Activated gamma-delta T cell treated with anti-CD3 and anti-CD28 coated beads, Interleukin-2, amount 50 U/mL, for 16 hours (primary cell): ENCODE results near the gene U2AF1.
"Not testable (repeated sequence)": the region's sequence is repeated elsewhere in the genome, so short reads cannot be mapped to it uniquely, and the experiment has no call there.

Experiments used
- DNase-seq: peaks from one replicate; pipeline ENCODE4 v3.0.0-alpha.2; 2020; ENCODE audit warnings: low read depth

U2AF1 gene

GRCh38 chr21:43106965-43107793 lies at the start of gene U2AF1:
Gene U2AF1, minus strand, starts transcription at chr21:43107570. Its CDS starts 76 bp downstream, at chr21:43107494.
- not testable (repeated sequence) for DNase-seq

GRCh38 chr21:43153601-43154000 lies 46.2 kb upstream of the U2AF1 start:
- DNase-seq: not testable (repeated sequence)

DNA sequence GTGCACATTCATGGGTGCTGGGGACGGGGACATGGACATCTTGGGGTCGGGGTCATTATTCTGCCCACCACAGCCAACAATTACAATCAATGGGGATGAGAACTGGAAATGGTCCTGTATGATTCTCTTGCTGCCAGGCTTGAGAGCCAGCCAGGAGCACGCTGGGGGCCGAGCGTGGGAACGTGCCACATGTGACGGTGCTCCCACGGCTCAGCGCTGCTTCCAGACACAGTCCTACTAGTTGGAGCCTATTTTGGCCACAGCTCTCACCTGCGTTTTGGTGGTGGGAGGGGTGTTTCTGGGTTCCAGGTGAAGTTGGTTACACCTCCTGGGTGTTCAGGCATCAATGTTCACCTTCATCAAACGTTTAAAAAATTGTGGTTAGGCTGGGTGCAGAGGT lies 42.0 kb upstream of the U2AF1 start:
- DNase-seq: not testable (repeated sequence)

DNA sequence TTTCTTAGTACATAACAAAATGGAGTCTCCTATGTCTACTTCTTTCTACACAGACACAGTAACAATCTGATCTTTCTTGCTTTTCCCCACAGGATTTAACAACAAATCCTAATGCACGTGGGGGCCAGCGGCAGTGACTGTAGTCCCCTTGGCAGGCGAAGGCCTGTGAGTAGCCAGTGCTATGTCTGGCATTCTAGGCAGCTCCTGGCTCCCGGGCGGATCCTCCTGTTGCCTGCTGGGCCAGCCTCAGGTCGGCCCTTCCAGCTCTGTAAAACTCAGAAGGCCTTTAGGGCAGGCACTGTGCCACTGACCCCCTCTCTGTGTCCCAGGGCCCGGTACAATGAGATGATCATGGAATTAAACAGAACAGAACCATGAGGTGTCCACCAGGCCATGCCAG lies 40.6 kb upstream of the U2AF1 start:
- DNase-seq: not testable (repeated sequence)

DNA sequence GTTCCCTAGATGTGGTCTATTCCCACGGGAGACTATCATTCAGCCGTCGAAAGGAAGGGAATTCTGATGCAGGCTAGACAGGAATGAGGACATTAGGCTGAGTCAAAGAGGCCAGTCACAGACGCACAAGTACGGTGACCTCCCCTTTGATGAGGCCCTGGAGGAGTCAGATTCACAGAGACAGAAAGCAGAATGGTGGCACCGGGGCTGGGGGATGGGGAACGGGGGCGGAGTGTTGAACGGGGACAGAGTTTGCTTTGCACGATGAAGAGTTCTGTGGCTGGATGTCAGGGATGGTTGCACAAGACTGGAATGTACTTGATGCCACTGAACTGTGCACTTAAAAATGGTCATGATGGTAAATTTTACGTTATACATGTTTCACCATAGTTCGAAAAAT lies 39.3 kb upstream of the U2AF1 start:
- DNase-seq: not testable (repeated sequence)

DNA sequence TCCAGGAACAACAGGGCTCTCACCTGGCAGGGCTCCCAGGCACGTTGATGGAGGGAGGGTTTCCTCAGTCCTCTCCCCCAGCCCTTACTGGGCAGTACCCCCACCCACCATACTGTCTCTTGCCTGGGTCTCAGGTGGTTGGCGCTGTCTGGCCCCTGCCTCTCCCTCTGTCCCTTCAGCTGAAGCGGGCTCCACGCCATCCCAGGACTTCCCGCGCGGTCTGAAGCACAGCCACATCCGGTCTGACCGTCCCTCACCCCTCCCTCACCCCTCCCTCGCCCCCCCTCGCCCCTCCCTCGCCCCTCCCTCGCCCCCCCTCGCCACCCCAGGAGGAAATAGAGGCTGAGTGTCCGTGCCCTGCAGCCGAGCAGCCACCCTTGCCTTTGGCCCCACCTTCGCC lies 34.0 kb upstream of the U2AF1 start:
- DNase-seq: not testable (repeated sequence)

- not testable (repeated sequence) for DNase-seq
These were observed 31.6 kb upstream of the U2AF1 start for GRCh38 chr21:43138944-43139343.

DNA sequence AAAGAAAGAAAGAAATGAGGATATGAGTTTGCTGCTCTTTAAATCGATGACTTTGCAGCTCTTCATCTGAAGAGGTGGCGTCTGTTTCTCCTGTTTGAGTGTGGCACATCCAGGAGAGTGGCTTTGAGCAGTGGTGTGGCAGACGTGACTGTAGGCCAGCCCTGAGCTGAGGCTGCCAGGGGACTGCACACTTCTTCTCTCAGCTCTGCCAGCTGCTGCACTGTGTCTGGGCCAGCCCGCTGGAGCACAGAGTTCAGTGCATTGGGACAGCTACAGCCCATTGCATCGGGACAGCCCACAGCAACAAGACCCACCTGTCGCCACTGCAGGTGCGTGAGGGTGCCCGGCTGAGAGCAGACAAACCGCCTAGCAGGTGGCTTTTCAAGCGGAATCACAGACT lies 27.1 kb upstream of the U2AF1 start:
- DNase-seq: not testable (repeated sequence)

DNA sequence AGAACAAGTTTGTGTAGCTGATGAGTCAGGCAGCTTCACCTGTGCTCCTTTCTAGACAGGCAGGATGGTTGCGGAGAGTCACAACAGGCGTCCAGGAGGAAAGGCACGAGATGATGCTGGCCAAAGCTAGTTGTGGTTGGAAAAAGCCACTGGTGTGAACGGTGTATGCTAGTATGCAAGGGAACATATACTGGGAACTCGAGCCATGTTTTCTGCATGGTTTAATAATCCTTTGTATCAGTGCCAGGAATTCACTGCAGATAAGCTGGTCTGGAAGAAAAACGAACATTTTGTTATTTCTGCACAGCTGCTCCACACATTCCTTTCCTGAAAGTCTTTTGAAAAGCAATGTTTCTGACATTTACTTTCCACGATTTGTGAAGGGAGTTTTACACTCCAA lies 22.7 kb upstream of the U2AF1 start:
- not testable (repeated sequence) for DNase-seq

GRCh38 chr21:43115956-43116355 lies 8.6 kb upstream of the U2AF1 start:
- not testable (repeated sequence) for DNase-seq

GRCh38 chr21:43114483-43114882 lies 7.1 kb upstream of the U2AF1 start:
- DNase-seq: not testable (repeated sequence)

DNA sequence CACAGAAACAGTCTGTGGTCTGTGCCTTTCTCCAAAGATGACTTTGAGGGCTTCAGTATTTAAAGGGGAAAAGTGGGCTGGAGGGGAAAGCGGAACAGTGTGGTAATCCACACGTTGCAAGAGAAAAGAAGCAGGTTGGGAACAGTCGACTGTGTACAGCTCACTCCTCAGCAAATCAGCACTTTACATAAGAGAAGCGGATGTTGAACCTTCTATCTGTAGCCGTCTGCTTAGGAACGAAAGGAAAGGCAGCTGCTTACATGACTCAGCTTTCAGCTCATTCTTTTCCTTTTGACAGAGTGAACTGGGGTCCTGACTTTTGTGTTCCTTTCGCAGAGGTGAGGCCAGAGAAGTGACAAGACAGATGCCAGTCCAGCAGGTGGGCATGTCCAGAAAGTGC lies 1.6 kb upstream of the U2AF1 start:
- not testable (repeated sequence) for DNase-seq

- DNase-seq: not testable (repeated sequence)
These were observed 807 bp upstream of the U2AF1 start for GRCh38 chr21:43108177-43108576.

GRCh38 chr21:43107794-43108137 lies 396 bp upstream of the U2AF1 start:
- DNase-seq: not testable (repeated sequence)

DNA sequence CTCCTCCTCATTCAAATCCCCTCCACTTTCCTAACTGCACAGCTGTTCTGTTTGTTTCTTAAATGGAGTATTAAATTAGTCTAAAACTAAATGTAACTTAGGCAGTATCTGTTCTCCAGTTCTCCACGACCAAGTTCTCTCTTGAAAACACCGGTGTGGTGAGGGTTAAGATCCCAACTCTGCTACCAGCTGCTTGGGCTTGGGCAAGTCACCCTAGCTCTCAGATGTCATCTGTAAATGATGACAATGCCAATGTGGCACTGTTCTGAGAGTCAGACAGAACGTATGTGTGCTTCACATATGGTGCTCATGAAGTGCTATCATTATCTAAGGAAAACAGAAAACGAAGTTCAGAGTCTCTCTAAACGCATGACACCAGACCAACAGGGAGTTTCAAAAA lies 2.7 kb downstream of the U2AF1 start:
- not testable (repeated sequence) for DNase-seq

- not testable (repeated sequence) for DNase-seq
These were observed 5.1 kb downstream of the U2AF1 start for GRCh38 chr21:43102281-43102680.

DNA sequence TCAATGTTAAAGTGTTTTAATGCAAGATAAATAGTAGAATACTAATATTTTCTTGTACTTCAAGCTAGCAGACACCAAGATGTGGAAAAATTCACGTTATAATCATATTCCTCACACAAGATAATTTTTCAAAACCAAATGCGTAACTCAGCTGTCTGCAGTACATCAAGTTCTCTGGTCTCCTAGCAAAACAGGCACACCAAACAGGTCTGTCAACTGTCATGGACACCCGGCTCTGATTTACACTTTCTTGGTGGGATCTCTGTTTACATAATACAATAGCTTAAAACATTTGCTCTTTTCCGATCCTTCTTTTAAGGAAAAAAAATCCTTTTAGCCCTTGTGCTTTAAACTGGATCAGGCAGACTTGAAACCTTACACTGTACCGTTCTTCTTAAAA lies 5.7 kb downstream of the U2AF1 start:
- DNase-seq: not testable (repeated sequence)

- not testable (repeated sequence) for DNase-seq
These were observed 6.4 kb downstream of the U2AF1 start for GRCh38 chr21:43101000-43101399.

- DNase-seq: not testable (repeated sequence)
These were observed 15.3 kb downstream of the U2AF1 start for GRCh38 chr21:43091979-43092614.

DNA sequence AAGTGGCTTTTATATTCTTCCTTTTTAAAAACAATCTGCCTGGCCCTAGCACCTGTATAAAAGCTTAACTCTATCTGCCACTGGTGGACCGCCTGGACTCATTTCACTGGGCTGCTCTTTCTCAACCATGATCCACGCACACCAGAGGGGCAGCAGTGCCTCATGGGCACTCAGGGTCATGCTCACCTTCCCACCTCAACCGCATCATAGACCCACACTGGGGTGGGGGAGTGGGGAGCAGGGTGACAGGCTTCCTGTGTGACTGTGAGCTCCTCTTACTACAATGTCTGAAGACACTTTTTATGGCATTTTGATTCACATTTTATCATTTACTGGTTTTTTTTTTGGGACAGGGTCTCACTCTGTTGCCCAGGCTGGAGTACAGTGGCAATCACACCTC lies 16.4 kb downstream of the U2AF1 start:
- DNase-seq: not testable (repeated sequence)

- not testable (repeated sequence) for DNase-seq
These were observed 17.9 kb downstream of the U2AF1 start for GRCh38 chr21:43089463-43089862.

DNA sequence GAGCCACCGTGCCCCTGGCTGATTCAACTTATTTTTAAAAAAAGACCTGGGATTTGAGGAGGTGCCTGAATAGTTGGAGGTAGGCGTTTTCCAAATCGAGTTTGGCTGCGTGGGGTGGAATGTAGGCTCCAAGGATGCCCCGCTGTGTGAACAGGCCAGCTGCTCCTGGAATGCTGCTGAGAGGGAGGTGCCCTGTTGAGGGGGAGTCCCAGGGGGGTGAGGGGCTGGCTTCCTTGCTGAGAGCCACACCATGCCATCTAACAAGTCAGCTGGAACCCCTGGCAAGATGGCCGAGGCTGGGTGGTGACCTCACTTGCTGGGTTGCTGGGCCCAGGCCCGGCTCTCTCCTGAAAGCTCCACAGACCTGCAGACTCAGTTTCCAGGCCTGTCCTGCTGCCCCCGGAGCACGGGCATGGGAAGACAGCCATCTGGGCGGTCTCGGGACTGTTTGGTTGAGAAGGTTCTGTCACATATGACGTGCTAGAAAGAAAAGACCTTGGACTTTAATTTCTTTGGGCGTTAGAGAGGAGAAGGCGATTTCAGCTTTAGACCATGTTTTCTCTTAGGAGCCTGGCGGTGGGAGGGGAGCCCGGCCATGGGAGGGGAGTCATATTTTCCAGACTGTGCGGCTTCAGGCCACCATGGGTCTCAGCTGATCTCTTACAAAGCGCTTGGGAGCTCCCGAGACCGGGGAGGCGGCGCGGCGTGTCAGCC lies 24.6 kb downstream of the U2AF1 start:
- not testable (repeated sequence) for DNase-seq

DNA sequence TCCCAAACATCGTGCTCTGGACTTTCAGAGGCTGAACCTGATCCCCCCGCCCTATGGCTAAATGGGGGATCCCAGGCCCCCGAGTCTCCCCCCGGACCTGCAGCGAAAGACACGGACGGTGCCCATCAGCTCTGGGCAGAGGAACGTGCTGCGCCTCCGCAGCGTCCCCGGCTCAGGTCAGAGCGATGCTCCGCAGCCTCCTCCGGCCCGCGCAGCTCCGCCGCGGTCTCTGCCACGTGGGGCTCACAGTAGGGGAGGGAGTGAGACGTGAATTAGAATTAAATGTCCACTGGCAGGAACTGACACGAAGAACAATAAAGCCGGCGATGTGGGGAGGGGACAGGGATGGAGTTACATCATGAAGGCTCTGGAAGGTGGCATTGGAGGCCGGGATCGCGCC lies 30.7 kb downstream of the U2AF1 start:
- not testable (repeated sequence) for DNase-seq
